H1 (cell line): ENCODE measurements around the gene KIZ. TPM values are rescaled to one million over a fixed set of nuclear protein-coding genes. Genes with fewer than 3 reads are reported as not detected.

Source experiments
- ATF2 ChIP-seq: IDR thresholded peaks from 2 replicates; pipeline ENCODE4 v1.6.1; 2012; ENCODE audit warnings: low read length, inconsistent platforms
- polyA plus RNA-seq, 7 experiments: library from polyadenylated mRNA; depleted of rRNA in 3 of 7; stranded (reverse) in 5 of 7; unstranded in 2 of 7; fragments of >200 nt in 5 of 7; fragments of 200-250 nt in 2 of 7; gene quantifications; 1 replicate in 5 of 7; 2 replicates in 1 of 7; 4 replicates in 1 of 7; pipeline versions ENCODE4 v1.2.1 to v1.2.3, GENCODE V29; 2011 to 2013; ENCODE audit warnings: missing spikeins in 2 of 7, mixed read lengths in 2 of 7
- total RNA-seq: library from RNA; stranded (reverse); fragmentation: NEBNext Ultra II Directional; extraction: Animal tissue kit (Norgen Biotek cat#: 25700); gene quantifications from 2 replicates; pipeline ENCODE4 v1.2.1, GENCODE V29; 2021

Gene KIZ
- total and polyA plus RNA-seq, 2 of the 8 experiments (the other 6 are each of a cell fraction or from before 2014, with no cell fraction given): 13.0 to 51.7 TPM

- no peak for TF ChIP-seq ATF2
Measured at GRCh38 chr20:21225215-21225947, 99.5 kb downstream of the KIZ start (continued).
